Heart right ventricle (tissue), 16 donors: ENCODE results near the gene TMEM47. TPM values are rescaled to one million over a fixed set of nuclear protein-coding genes. Genes with fewer than 3 reads are reported as not detected.

ENCODE experiments used
- ATAC-seq, 8 donors: fragments of 200-7000 bp; cut with Tn5 transposase; one replicate each; pipeline ENCODE4 v1.9.1; 2020; ENCODE audit warnings: mild to moderate bottlenecking in 8 of 8, moderate library complexity in 8 of 8, moderate number of reproducible peaks in 1 of 8
- DNase-seq, 2 donors: peaks; one replicate each; pipeline ENCODE4 v3.0.0-alpha.2; 2020
- H3K27ac ChIP-seq, 10 donors: fragments of 200-600 bp; sonication (generic) in 2 of 10; one replicate each; pipeline versions ENCODE4 v1.5.0 to v1.8.0; 2020 to 2022; ENCODE audit warnings: mild to moderate bottlenecking in 3 of 10
- H3K27me3 ChIP-seq, 7 donors: fragments of 200-600 bp; one replicate each; pipeline ENCODE4 v1.8.0; 2021 to 2022; ENCODE audit warnings: mild to moderate bottlenecking in 2 of 7
- H3K36me3 ChIP-seq, 9 donors: fragments of 200-600 bp; sonication (generic) in 1 of 9; one replicate each; pipeline versions ENCODE4 v1.5.0 to v1.8.0; 2020 to 2022; ENCODE audit warnings: mild to moderate bottlenecking in 2 of 9
- H3K4me1 ChIP-seq, 9 donors: fragments of 200-600 bp; sonication (generic) in 1 of 9; one replicate each; pipeline versions ENCODE4 v1.5.0 to v1.8.0; 2020 to 2022; ENCODE audit warnings: mild to moderate bottlenecking in 4 of 9
- H3K4me3 ChIP-seq, 10 donors: fragments of 200-600 bp; sonication (generic) in 2 of 10; one replicate each; pipeline versions ENCODE4 v1.5.0 to v1.8.0; 2020 to 2022; ENCODE audit warnings: mild to moderate bottlenecking in 7 of 10, moderate library complexity in 2 of 10
- H3K9me3 ChIP-seq, 11 donors: fragments of 200-600 bp in 10 of 11; sonication (generic) in 2 of 11; one replicate each; pipeline versions ENCODE4 v1.5.0 to v1.8.0; 2013 to 2022; ENCODE audit warnings: mild to moderate bottlenecking in 2 of 11, control low read depth in 1 of 11, moderate library complexity in 1 of 11
- CTCF ChIP-seq, 9 donors: fragments of 200-600 bp; sonication (generic) in 2 of 9; IDR thresholded peaks; one replicate each; pipeline versions ENCODE4 v1.5.0 to v1.8.0; 2021 to 2022; ENCODE audit warnings: antibody characterized with exemption in 9 of 9, mild to moderate bottlenecking in 5 of 9, moderate library complexity in 1 of 9
- WGBS, 2 donors: extraction: QIAGEN DNeasy Blood & Tissue Kit; methylation state at CpG; one replicate each; pipeline ENCODE4 v1.1.7; 2013; ENCODE audit warnings: inconsistent platforms in 1 of 2; 5-methylcytosine and 5-hydroxymethylcytosine counted together
- intact Hi-C, 10 donors: fragments of 100-400 bp; cut with DNase I; formaldehyde crosslinking; loops; one replicate each; pipeline versions ENCODE4 v1.11.1 to v1.14.2; 2022
- long read RNA-seq, 3 donors: library from polyadenylated mRNA; unstranded; transcript quantifications; one replicate each; pipeline ENCODE4 v2.0.0, GENCODE V29; 2020 to 2021
- polyA plus RNA-seq, 2 donors: library from polyadenylated mRNA; stranded (reverse); fragments of 200-250 nt; gene quantifications; one replicate each; pipeline ENCODE4 v1.2.3, GENCODE V29; 2013
- total RNA-seq, 10 donors: library from RNA; stranded (reverse); fragmentation: NEBNext Ultra II Directional in 3 of 10; extraction: Animal tissue kit (Norgen Biotek cat#: 25700) in 3 of 10; gene quantifications; one replicate each; pipeline versions ENCODE4 v1.2.1 to v1.2.4, GENCODE V29; 2021 to 2023
- donor health status: Arrhythmogenic right ventricular cardiomyopathy.
- donor health status: ischemic (EF 13 %, LVEDD 7.1; RV severe dilation, severe dysfunction).
- donor health status: healthy with polysubstance abuse.
- donor health status: DM: no; HTN: yes; CAD: no.
- donor health status: DM: no; HTN: no; CAD: no.
- donor health status: ischemic (EF 25% LVEDD 6.9; RV normal size, moderate dysfunction).
- donor health status: ischemic (EF 25% LVEDD 5.7; RV mildly dilated, moderate dysfunction).
- donor health status: healthy.
- donor health status: DM: yes; HTN: yes; CAD: no.
- donor health status: Ischemic cardiomyopathy.
- donor health status: ischemic (EF 35%, LVEDD 5.7; RV mildly dilated, moderate dysfunction).
- donor health status: nonischemic (EF 11% LVEDD 7.7; RV severe dilation, severe dysfunction).
- donor health status: DM: yes; HTN: yes; CAD: no.
- donor health status: PGD.
- donor health status: ischemic (EF 29% LVEDD 5.4; RV normal size, mild dysfunction).
- donor health status: nonischemic (EF 23%, LVEDD 6.1; RV moderate dilation, normal function).

TMEM47 gene
- total RNA-seq = 10 to 100 TPM; 27.7 to 38.7 (median 32.2) TPM
- polyA plus RNA-seq = 10 to 100 TPM; 10.1 to 14.5 TPM
- long read RNA-seq, donor 1, full-length matches to known transcripts = 68 of 76 reads
- long read RNA-seq, donor 1, partial matches to known transcripts = 0 of 76 reads
- long read RNA-seq, donor 1, other reads (novel, unspliced or antisense) = 8 of 76 reads
- long read RNA-seq, donor 2, full-length matches to known transcripts = 97 of 109 reads
- long read RNA-seq, donor 2, partial matches to known transcripts = 1 of 109 reads
- long read RNA-seq, donor 2, other reads (novel, unspliced or antisense) = 11 of 109 reads
- long read RNA-seq, donor 3, full-length matches to known transcripts = 50 of 73 reads
- long read RNA-seq, donor 3, partial matches to known transcripts = 1 of 73 reads
- long read RNA-seq, donor 3, other reads (novel, unspliced or antisense) = 22 of 73 reads

- Histone ChIP-seq H3K9me3 (no peaks in the 10 kb centered on the region), H3K4me3 (peak within 1 kb of the TSS; percentile 32 to 76 (median 67)), H3K4me1 (peaks cover 0 to 20% (median 2%) of the 10 kb centered on the region in 9 donors), H3K36me3 (no peaks in the 10 kb centered on the region), H3K27me3 (peaks cover 0 to 48% (median 0%) of the 10 kb centered on the region in 7 donors), H3K27ac (peak within 1 kb of the TSS; percentile 64 to 90 (median 85))
- DNase-seq (peak; percentile 73 to 78), ATAC-seq (peak; percentile 94 to 99 (median 97))
- WGBS, 2 donors = 0 to 1% methylated on average over 23 to 67 of the region's 100 CpGs
- intact Hi-C loops = loop anchor here in 3 of 10 donors (2.0 to 10.0 kb wide), 3 partner anchors 24 to 72 kb away; no protein-coding TSS in a partner anchor
- TF ChIP-seq CTCF (IDR thresholded peaks at IDR 0.05) = no peak
Measured at GRCh38 chrX:34656842-34657725, at the start of gene TMEM47. Gene TMEM47 (minus strand): TSS chrX:34657285. CDS start chrX:34657029, 256 bp downstream.

GRCh38 chrX:34687095-34687494 is 30.0 kb upstream of the TMEM47 start:
- H3K27me3 ChIP-seq = no peaks in the 10 kb centered on the region
- intact Hi-C loops = no loop called here
- no peak overlapping the region for H3K4me3 ChIP-seq
- no peaks in the 10 kb centered on the region for H3K36me3 ChIP-seq
- peaks cover 0 to 20% (median 0%) of the 10 kb centered on the region in 11 donors for H3K9me3 ChIP-seq
- no peaks in the 10 kb centered on the region for H3K4me1 ChIP-seq
- 72 to 83% methylated on average over 2 of the region's 2 CpGs for WGBS, 2 donors
- no peak for TF ChIP-seq CTCF (IDR thresholded peaks at IDR 0.05)
- no peak for DNase-seq
- ATAC-seq = no peak
- H3K27ac ChIP-seq = no peak overlapping the region

DNA sequence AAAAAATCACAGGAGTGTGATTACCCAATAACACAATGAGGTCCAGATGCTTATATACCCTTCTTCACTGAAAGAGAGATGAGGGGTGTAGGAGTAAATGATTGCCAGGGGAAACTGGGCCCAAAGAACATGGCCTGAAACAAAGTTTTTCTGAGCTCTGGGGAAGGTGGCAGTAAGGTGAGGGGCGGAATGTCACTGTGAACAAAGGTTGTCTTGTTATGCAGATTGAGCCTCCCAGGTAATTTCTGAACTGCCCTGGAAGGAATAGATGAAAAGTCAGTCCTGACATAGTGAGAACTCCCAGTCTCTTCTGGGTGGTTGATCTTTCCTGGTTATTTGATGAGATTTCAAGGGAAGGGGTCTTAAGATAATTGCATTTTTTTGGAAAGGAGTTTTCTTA is 2.5 kb upstream of the TMEM47 start:
- DNase-seq = no peak
- TF ChIP-seq CTCF (IDR thresholded peaks at IDR 0.05) = no peak
- intact Hi-C loops = loop anchor here in 3 of 10 donors (10.0 kb wide), 2 partner anchors 65 to 75 kb away; no protein-coding TSS in a partner anchor
- Histone ChIP-seq H3K9me3 (no peaks in the 10 kb centered on the region), H3K27me3 (peaks cover 0 to 48% (median 0%) of the 10 kb centered on the region in 7 donors), H3K27ac (no peak overlapping the region), H3K4me3 (no peak overlapping the region), H3K36me3 (no peaks in the 10 kb centered on the region), H3K4me1 (peaks cover 0 to 6% (median 0%) of the 10 kb centered on the region in 9 donors)
- WGBS, 2 donors = 96 to 100% methylated on average over 1 of the region's 1 CpG
- no peak for ATAC-seq

DNA sequence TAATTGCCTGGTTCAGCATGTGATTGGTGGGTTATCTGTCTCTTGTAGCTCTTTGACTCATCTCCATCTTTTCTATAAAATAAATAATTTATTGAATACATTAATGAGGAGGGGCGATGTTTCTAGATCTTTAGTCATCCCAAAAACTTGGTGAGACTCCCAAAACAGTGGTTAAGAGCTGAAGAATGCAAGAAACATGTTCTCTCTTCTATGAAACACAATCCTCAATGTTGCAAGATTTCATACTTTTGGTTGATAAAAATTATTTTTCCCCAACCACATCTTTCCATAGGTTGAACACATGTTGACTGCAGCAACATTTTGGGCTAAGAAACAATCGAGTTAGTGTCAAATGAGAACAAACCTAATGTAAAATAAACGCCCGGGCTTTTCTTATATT is 1.2 kb upstream of the TMEM47 start:
- H3K27me3 ChIP-seq = peaks cover 0 to 48% (median 0%) of the 10 kb centered on the region in 7 donors
- no peaks in the 10 kb centered on the region for H3K9me3 ChIP-seq
- ATAC-seq (no peak), DNase-seq (no peak)
- TF ChIP-seq CTCF (IDR thresholded peaks at IDR 0.05) = no peak
- peaks cover 0 to 7% (median 0%) of the 10 kb centered on the region in 9 donors for H3K4me1 ChIP-seq
- H3K27ac ChIP-seq = no peak overlapping the region
- intact Hi-C loops = loop anchor here in 3 of 10 donors (10.0 kb wide), 2 partner anchors 64 to 74 kb away; no protein-coding TSS in a partner anchor
- H3K36me3 ChIP-seq = no peaks in the 10 kb centered on the region
- WGBS, 2 donors = 92 to 96% methylated on average over 4 of the region's 4 CpGs
- H3K4me3 ChIP-seq = no peak overlapping the region
